ENCODE results near the gene SUMF2. TPM values are rescaled to one million over a fixed set of nuclear protein-coding genes. Genes with fewer than 3 reads are reported as not detected.
"Not testable (repeated sequence)": the region's sequence is repeated elsewhere in the genome, so short reads cannot be mapped to it uniquely, and the experiment has no call there.

The SUMF2 gene
- total and polyA plus RNA-seq, 2 of the 4 experiments (the other 2 are of a cell fraction): 86.2 to 97.3 TPM

GRCh38 chr7:56092388-56092787 is 28.3 kb downstream of the SUMF2 start:
- CTCF ChIA-PET: interaction anchor here (1.0 to 2.1 kb wide), 3 partner anchors 8 to 14 kb away, joined by 3 to 6 read pairs (median 4); partner anchors contain the start of gene CHCHD2
- H4K5ac ChIP-seq (ENCODE audit: low read depth, low read length); H3K27ac ChIP-seq (ENCODE audit: insufficient read depth, low read length); H3K4ac ChIP-seq (ENCODE audit: low read depth, low read length); H2AK9ac ChIP-seq (replicated peaks; ENCODE audit: low read depth, low read length, poor library complexity); H4K91ac ChIP-seq (ENCODE audit: insufficient read depth, low read depth, low read length); H2AK5ac ChIP-seq (ENCODE audit: low read depth, low read length); H3K23ac ChIP-seq (ENCODE audit: low read depth, low read length); H3K9me3 ChIP-seq (ENCODE audit: control insufficient read depth, insufficient read depth, low read length); H3K18ac ChIP-seq (ENCODE audit: low read depth, low read length); H2BK5ac ChIP-seq (ENCODE audit: low read depth, low read length, poor library complexity, severe bottlenecking); intact Hi-C loops (cut with micrococcal nuclease); H4K20me1 ChIP-seq (ENCODE audit: insufficient read depth, low read length); H4K8ac ChIP-seq (ENCODE audit: low read depth in 2 of 2, low read length in 2 of 2); DNase-seq; H3K14ac ChIP-seq (replicated peaks; ENCODE audit: low read depth, low read length); H3K4me3 ChIP-seq (ENCODE audit: insufficient read depth, low read depth, low read length); POLR2A ChIA-PET (ENCODE audit: unreplicated experiment); dilution Hi-C loops (cut with HindIII; ENCODE audit: low sequenced_read_pairs, unreplicated experiment); H3K9me1 ChIP-seq (ENCODE audit: insufficient read depth, low read length); H3K36me3 ChIP-seq (ENCODE audit: control insufficient read depth, insufficient read depth, low read length); H3K56ac ChIP-seq (ENCODE audit: extremely low read depth, insufficient read depth, low read length); H3K79me1 ChIP-seq (ENCODE audit: low read depth in 1 of 2, low read length in 2 of 2); H3K9ac ChIP-seq (ENCODE audit: low read depth, low read length); H2BK20ac ChIP-seq (ENCODE audit: low read depth, low read length); H2BK15ac ChIP-seq (ENCODE audit: low read depth, low read length); H2BK120ac ChIP-seq (ENCODE audit: low read depth, low read length); BruUV-seq (replicated peaks); H3K27me3 ChIP-seq (ENCODE audit: control insufficient read depth, insufficient read depth, low read length); H3K4me1 ChIP-seq (ENCODE audit: control insufficient read depth, insufficient read depth, low read length): not testable (repeated sequence)
- in situ Hi-C loops (cut with MboI; ENCODE audit: low sequenced_read_pairs): loop anchor here (25.0 kb wide), 2 partner anchors 805 to 1330 kb away; partner anchors contain the start of gene SEC61G
- H3K4me2 ChIP-seq (ENCODE audit: low read depth, low read length): peak overlapping the region; percentile 29
- ATAC-seq (ENCODE audit: low read depth): peak; percentile 8; the same call in 1 of the 2 replicates
- peak overlapping the region; percentile 70 for H2AFZ ChIP-seq (replicated peaks; ENCODE audit: low read length, poor library complexity)
- WGBS, 2 experiments (ENCODE audit: extremely low coverage in 2 of 2, insufficient read length in 1 of 2): no CpG with 5 or more reads among the region's 6 CpGs
